GM12873 (cell line): ENCODE results near the gene NOTCH2.
"Not testable (repeated sequence)": the region's sequence is repeated elsewhere in the genome, so short reads cannot be mapped to it uniquely, and the experiment has no call there.

Experiments used
- TF ChIP-seq, protein P1 (sequence below): IDR thresholded peaks from 2 replicates; pipeline ENCODE4 v1.5.1; 2012; ENCODE audit warnings: low read depth, mild to moderate bottlenecking, moderate library complexity, low read length, control low read depth; ENCODE audit not compliant: insufficient read depth; ENCODE audit errors: missing control alignments

NOTCH2 gene

DNA sequence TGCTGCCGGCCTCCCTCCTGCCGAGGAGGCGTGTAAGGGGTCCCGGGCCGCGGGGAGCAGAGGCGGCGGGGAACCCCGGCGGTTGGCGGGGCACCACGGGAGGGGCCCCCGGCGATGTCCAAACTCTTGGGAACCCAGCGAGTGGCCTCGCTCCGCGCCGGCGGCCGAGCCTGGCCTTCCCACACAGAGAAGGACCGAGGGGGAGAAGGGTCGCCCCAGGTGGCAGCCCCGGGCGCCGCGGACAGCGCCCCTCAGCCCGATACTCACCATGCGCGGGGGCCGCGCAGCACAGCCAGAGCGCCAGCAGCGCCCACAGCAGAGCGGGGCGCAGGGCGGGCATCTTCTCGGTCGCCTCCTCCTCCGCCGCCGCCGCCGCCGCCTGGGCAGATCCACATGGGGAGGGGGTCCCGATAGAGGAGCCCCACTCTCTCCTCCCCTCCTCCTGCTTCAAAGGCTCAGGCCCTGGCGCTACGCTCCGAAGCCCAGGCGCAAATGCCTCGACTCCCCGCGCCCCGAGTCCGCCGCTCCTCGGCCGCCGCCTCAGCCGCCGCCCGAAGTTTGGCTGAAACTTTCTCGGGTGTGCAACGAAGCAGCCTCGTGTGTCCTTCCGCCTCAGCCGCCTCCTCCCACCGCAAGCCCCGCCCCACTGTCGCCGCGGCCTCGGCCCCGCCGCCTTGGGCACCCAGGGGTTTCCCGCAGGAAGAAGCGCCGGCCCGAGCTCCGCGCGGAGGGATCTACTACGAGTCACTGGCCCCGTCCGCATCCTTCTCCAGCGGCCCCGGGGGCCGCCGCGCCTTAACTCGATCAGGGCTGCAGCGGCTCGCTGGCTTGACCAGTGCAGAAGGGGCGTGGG, at the start of gene NOTCH2:
NOTCH2 (minus strand) TSS at position 596 of the 853 bp plus-strand sequence; CDS start at position 340, 256 bp downstream.
- TF ChIP-seq, protein P1, sequence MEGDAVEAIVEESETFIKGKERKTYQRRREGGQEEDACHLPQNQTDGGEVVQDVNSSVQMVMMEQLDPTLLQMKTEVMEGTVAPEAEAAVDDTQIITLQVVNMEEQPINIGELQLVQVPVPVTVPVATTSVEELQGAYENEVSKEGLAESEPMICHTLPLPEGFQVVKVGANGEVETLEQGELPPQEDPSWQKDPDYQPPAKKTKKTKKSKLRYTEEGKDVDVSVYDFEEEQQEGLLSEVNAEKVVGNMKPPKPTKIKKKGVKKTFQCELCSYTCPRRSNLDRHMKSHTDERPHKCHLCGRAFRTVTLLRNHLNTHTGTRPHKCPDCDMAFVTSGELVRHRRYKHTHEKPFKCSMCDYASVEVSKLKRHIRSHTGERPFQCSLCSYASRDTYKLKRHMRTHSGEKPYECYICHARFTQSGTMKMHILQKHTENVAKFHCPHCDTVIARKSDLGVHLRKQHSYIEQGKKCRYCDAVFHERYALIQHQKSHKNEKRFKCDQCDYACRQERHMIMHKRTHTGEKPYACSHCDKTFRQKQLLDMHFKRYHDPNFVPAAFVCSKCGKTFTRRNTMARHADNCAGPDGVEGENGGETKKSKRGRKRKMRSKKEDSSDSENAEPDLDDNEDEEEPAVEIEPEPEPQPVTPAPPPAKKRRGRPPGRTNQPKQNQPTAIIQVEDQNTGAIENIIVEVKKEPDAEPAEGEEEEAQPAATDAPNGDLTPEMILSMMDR, result not testable (repeated sequence)

DNA sequence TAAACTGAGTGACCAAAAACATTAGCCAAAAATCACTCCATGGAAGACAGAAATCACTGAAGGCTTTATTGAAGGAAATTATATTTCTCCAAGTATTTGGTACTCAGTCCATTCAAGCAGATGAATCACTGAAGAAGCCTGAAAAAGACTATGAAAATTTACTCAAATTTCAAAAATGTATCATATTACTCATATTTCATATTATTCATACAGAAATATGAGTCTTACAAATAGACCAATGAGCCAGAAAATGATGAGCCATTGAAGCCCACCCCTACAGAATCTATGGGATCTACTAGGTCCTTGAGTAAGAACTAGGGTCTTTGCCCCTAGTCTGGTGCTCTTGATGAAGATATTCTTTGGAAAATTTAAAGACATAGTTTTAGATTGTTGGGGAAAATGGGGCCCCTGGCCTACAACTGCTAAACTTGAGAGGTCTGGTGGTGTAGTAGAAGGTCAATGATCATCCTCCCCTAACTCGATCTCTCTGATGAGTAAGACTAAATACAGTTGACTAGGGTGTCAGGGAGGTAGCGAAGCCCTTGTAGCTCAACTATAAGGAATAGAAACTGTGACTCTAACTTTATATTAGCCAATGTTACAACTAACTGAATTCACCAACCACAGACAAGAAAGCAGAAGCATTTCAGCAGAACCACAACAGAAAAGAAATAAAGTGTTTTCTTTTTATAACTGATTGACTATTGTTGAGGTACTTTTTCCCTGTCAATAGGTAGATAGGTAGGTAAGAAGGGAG, 81.0 kb downstream of the NOTCH2 start:
- TF ChIP-seq, protein P1, result no peak

DNA sequence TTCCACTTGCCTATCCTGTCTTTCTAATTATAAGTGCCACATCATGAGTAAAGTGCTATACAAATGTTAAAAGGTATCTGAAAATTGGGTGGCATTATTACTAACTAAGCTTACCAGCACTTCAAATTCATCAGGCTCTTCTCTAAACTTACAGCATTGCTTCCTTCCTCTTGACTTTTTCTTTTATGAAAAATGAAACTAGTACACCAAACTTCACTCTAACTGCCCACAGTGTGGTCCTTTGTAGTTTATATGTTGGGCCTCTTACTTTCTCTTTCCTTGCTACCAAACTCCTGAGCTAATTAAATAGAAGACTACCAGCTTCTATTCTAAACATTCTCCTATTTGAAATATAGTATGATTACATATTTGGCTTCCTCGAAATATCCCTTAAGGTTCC, 81.8 kb downstream of the NOTCH2 start:
- TF ChIP-seq, protein P1, result no peak

DNA sequence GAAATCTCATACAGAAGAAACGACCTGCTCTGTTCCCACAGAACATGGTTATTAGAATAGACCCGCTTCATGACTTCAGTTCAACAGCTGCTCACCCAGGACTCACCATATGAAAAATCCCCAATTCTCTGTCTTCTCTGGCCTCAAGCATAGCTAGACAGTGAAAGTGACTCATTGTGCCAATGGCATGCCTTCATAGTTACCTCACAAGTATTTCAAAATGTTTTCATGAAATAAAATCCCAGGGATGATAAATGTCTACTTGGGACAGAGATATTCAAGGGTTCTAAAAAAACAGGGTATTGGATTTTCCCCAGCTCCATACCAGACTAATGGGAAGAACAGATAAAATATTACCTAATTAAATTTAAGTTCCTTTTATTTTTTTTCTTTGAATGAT, 82.3 kb downstream of the NOTCH2 start:
- TF ChIP-seq, protein P1, result no peak

DNA sequence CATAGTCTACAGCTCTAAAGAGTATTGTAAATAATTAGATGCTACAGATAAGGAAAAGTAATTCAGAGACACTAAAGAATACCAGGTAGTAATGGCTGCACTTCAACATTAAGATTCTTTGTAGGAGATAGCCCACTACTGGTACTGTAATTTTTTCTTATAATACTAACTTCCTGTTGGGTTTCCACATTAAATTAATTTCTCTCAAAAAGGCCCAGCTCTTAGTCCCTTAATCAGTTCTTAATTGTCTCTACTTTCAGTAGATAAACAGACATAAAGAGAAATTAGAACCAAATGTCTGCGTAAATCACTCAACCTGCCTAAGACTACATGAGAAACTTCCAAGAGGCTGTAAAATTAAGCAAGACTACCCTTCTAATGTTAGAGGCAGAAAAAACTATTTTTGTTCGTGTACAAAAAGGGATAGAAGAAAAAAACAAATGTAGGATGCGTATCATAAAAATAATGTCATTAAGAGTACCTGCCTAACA, 83.4 kb downstream of the NOTCH2 start:
- TF ChIP-seq, protein P1, result no peak

DNA sequence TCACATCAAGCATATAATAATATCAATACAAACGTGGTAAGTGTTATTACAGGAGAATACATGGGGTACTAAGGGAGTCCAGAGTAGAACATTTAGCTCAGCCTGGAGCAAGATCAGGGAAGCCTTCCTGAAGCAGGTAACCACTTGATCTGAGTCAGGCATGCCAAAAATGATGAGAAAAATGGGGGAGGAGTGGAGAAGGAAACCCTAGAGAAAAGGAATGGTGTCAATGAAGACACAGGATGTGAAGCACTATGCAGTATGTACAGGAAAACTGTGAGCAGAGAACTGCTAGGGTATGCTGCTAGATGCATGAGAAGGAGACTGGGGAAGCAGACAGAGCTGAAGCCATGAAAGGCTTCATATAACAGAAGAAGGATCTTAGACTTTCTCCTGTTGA, 84.7 kb downstream of the NOTCH2 start:
- TF ChIP-seq, protein P1, result no peak
